GM08714 (cell line): ENCODE measurements around the gene TNFRSF14.

Source experiments
- H3K4me3 ChIP-seq: fragments of 200-500 bp; sonication (Bioruptor generic); 2 replicates; pipeline ENCODE4 v1.5.1; 2014; ENCODE audit warnings: mild to moderate bottlenecking, low read length, inconsistent platforms
- ZNF274 ChIP-seq: IDR thresholded peaks from 2 replicates; pipeline ENCODE4 v1.6.1; 2012; ENCODE audit warnings: mild to moderate bottlenecking, low read depth, low read length

TNFRSF14 gene

DNA sequence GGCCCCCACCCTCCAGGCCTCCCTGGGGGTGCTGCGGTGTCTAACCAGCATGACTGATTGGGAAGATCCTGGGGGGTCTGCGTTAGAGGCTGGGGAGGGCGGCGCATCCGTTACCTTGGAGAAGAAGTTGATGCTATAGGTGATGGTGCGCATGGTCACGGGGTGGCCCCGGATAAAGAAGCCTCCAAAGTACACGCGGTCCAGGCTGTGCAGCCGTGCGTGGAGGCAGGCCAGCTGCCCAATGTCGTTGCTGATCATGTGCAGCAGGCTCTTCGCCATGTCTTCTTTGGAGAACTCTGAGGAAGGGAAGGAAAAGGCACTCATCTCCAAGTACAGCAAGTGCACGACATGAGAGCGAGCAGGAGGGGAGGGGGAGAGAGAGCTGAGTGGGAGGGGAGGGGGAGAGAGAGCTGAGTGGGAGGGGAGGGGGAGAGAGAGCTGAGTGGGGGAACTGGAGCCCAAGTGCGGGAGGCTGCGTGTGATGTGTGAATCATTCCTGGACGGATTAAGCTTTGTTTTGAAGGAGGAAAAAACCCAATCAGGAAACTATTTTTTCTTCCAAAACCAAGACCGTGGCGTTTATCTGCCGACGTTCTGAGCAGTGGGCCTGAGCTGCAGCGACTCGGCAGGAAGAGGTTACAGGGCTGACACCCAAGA lies 37.0 kb upstream of the TNFRSF14 start:
- TF ChIP-seq ZNF274 = no peak
- H3K4me3 ChIP-seq = no peak overlapping the region

- no peak for TF ChIP-seq ZNF274
- no peak overlapping the region for H3K4me3 ChIP-seq
Measured at GRCh38 chr1:2519729-2520128, 36.4 kb upstream of the TNFRSF14 start.

- no peak overlapping the region for H3K4me3 ChIP-seq
Measured at GRCh38 chr1:2520206-2520605, 36.0 kb upstream of the TNFRSF14 start.

GRCh38 chr1:2520806-2521205 lies 35.4 kb upstream of the TNFRSF14 start:
- TF ChIP-seq ZNF274 = no peak

More at GRCh38 chr1:2520206-2520605, 36.0 kb upstream of the TNFRSF14 start:
- TF ChIP-seq ZNF274 = no peak

GRCh38 chr1:2522230-2522629 lies 33.9 kb upstream of the TNFRSF14 start:
- no peak for TF ChIP-seq ZNF274
- H3K4me3 ChIP-seq = no peak overlapping the region

More at GRCh38 chr1:2520806-2521205, 35.4 kb upstream of the TNFRSF14 start:
- no peak overlapping the region for H3K4me3 ChIP-seq

DNA sequence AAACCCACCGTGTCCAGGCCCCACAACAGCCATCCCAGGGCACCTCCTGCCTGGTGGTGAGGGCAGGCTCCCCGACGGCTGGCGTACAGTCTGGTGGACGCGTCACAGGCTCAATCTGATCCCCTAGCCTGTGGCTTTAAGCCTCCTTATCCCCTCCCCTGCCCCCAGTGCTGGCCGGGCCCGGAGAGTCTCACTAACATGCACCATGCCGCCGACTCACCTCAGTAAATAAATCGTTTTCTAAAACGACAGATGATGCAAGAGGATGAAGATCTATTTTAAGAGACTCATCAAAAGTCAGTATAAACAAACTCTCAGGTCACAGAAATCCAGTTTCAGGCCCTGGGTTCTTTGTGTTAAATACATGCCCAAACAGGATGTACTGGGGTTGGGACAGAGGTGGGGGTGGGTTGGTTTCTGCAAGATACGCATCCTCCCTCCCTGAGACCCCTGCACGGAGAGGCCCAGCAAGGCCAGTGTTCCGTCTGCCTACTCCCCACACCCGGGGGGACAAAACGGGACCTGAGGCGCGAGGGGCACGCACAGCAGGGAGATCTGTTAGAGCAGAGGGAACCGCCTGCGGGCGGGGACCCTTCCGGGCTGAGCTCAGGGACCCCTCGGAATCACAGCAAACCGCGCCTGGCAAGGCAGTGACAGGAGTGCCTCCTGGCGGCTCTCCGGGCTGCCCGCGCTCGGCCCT lies 32.8 kb upstream of the TNFRSF14 start:
- no peak for TF ChIP-seq ZNF274

GRCh38 chr1:2523891-2524609 lies 32.1 kb upstream of the TNFRSF14 start:
- H3K4me3 ChIP-seq = no peak overlapping the region; the same call in 1 of the 2 replicates
- no peak for TF ChIP-seq ZNF274

More for the DNA sequence above, 32.8 kb upstream of the TNFRSF14 start:
- H3K4me3 ChIP-seq = no peak overlapping the region

- H3K4me3 ChIP-seq = peak overlapping the region; percentile 84
- TF ChIP-seq ZNF274 = no peak
Measured at GRCh38 chr1:2525572-2525919, 30.6 kb upstream of the TNFRSF14 start.

GRCh38 chr1:2525920-2526823 lies 30.0 kb upstream of the TNFRSF14 start, which contains the start of gene PANK4:
Gene PANK4, minus strand, starts transcription at chr1:2526596. Its CDS starts 9 bp downstream, at chr1:2526587.
- no peak for TF ChIP-seq ZNF274
- peak within 1 kb of the TSS; percentile 84 for H3K4me3 ChIP-seq

GRCh38 chr1:2526824-2527555 lies 29.2 kb upstream of the TNFRSF14 start:
- TF ChIP-seq ZNF274 = no peak

GRCh38 chr1:2527556-2527860 lies 28.7 kb upstream of the TNFRSF14 start:
- no peak for TF ChIP-seq ZNF274
- no peak overlapping the region for H3K4me3 ChIP-seq

More at GRCh38 chr1:2526824-2527555, 29.2 kb upstream of the TNFRSF14 start:
- H3K4me3 ChIP-seq = no peak overlapping the region; the same call in 1 of the 2 replicates

DNA sequence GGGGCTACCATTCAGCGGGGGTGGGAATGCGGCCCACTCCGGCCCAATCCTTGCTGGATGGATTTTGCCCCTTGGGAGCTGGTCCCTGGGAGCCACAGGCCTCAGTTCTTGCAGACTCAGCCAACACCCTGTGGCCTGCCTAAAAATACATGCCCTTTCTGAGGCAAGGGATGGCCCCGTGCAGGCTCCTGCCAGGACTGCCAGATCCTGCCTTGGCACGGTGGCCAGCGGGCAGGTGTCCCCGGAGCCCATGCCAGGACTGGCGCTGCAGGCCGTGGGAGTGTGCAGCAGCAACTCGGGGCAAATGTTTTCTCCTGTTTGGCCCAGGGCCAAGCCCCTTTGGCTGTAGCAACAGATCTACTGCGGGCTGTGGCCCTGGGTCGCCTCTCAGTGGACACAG lies 28.2 kb upstream of the TNFRSF14 start:
- no peak for TF ChIP-seq ZNF274
- no peak overlapping the region for H3K4me3 ChIP-seq

- no peak overlapping the region for H3K4me3 ChIP-seq
- no peak for TF ChIP-seq ZNF274
Measured at GRCh38 chr1:2528611-2528965, 27.6 kb upstream of the TNFRSF14 start.
